Fibroblast of the aortic adventitia (primary cell): ENCODE results near the gene PLCH1. TPM values are rescaled to one million over a fixed set of nuclear protein-coding genes. Genes with fewer than 3 reads are reported as not detected.

Experiments
- DNase-seq: peaks from one replicate; pipeline ENCODE4 v3.0.0-alpha.2; 2010; ENCODE audit warnings: low read depth
- H3K4me3 ChIP-seq: 2 replicates; pipeline ENCODE4 v1.5.1; 2011; ENCODE audit warnings: low read depth, mild to moderate bottlenecking, control low read depth, low read length, moderate library complexity
- CTCF ChIP-seq: IDR thresholded peaks from 2 replicates; pipeline ENCODE4 v1.5.1; 2011; ENCODE audit warnings: mild to moderate bottlenecking, low read length, control low read depth, inconsistent platforms; ENCODE audit not compliant: insufficient read depth
- total RNA-seq: library from RNA; depleted of rRNA; stranded (reverse); fragments of >200 nt; gene quantifications from 2 replicates; pipeline ENCODE4 v1.2.3, GENCODE V29; 2012; ENCODE audit warnings: low replicate concordance

PLCH1 gene
- total RNA-seq, 1 donor, result 0.09 TPM

DNA sequence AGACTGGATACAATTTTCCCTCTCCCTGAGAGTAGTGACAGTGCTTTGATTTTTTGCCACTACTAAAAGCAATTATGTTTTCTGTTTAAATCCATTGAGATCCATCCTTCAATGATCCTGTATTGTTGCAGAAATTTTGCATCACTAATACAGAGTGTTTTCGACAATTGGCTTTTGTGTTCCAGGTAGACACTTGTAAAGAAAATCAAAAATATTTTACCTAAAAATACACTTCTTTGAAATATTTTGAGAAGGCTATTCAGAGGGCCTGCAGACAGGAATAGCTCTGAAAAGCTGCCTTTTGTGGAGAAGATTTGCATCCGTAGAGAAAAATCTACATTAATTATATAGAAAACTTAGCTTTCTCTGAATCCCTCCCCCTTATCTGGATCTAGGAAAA lies 384.6 kb downstream of the PLCH1 start:
- no peak overlapping the region for H3K4me3 ChIP-seq
- no peak for DNase-seq
- TF ChIP-seq CTCF, result no peak

GRCh38 chr3:155356594-155357370 lies 388.1 kb downstream of the PLCH1 start:
- no peak for TF ChIP-seq CTCF
- H3K4me3 ChIP-seq, result no peak overlapping the region
- no peak for DNase-seq

DNA sequence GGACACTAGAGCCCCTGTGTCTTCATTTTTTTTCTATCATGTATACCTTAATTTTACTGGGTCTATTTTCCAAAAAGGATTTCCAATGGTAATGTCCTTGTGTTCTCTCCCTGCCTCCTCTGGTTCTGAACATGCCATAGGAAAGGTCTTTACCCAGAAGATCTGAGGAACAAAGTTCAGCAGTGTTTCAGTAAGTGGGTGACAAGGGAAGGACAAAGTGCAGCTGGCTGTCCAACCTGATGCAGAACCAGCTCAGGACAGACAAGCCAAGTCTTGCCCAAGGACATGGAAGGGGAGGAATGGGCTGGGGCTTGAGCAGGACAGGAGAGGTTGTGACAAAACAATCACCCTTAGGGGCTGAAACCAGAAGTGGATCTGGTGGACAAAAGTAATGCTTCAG lies 390.2 kb downstream of the PLCH1 start:
- TF ChIP-seq CTCF, result no peak
- no peak for DNase-seq
- H3K4me3 ChIP-seq, result no peak overlapping the region

DNA sequence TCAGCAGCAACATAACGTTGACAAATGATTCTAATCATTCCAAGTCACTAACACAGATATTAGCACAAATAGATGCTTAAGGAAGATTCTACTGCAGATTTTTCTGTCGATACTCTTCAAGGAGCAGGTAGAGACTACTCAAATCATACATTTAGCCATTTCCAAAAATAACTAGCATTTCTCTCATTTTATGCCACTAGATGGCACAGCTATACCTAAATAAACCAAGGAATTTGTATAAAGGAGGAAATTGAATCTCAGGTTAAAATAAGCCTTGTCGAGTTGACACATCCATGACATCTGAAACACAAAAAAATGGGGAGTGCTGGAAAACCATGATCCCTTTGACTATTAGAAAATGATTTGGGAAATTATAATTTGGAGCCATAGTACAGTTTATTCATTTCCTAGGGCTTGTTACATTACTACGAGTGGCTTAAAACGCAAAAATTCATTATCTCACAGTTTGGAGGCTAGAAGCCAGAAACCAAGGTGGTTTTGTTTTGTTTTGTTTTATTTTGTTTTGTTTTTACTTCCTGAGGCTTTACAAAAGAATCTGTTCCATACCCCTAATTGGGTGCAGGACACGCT lies 391.9 kb downstream of the PLCH1 start:
- no peak overlapping the region for H3K4me3 ChIP-seq
- peak; percentile 52 for TF ChIP-seq CTCF
- peak; percentile 67 for DNase-seq

DNA sequence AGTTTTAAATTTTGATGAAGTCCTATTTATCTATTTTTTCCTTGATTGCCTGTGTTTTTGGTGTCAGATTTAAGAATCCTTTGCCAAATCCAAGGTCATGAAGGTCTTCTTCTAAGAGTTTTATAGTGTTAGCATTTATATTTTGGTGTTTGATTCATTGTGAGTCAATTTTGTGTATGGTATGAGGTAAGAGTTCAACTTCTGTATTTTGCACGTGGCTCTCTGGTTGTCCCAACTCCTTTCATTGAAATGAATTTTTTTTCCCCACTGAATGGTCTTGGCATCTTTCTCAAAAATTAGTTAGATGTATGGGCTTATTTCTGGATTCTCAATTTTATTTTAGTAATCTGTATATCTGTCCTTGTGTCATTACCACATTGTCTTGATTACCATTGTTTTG lies 394.3 kb downstream of the PLCH1 start:
- DNase-seq, result no peak
- TF ChIP-seq CTCF, result no peak

DNA sequence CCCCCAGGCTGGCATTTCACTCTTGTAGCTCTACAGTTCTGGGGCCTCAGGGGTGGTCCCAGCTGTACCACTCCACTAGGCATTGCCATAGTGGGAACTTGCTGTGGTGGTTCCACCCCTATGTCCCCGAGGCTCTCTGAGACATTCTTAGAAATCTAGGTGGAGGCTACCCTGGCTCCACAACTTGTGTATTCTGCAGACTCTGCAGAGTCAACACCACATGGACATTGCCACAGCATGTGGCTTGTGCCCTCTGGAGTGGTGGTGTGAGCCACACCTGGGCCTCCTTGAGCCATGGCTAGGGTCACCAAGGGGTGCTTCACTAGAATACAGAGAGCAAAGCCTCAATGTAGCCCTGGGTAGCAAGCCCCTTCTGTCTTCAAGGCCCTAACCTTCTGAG lies 397.0 kb downstream of the PLCH1 start:
- TF ChIP-seq CTCF, result no peak
- no peak for DNase-seq
- H3K4me3 ChIP-seq, result no peak overlapping the region

More for the DNA sequence above, 394.3 kb downstream of the PLCH1 start:
- H3K4me3 ChIP-seq, result no peak overlapping the region

- DNase-seq, result no peak
- H3K4me3 ChIP-seq, result no peak overlapping the region
- TF ChIP-seq CTCF, result no peak
Observed at GRCh38 chr3:155342344-155342743, 402.5 kb downstream of the PLCH1 start.
